ENCODE results near the gene UGT8. TPM values are rescaled to one million over a fixed set of nuclear protein-coding genes. Genes with fewer than 3 reads are reported as not detected.
"Not testable (repeated sequence)": the region's sequence is repeated elsewhere in the genome, so short reads cannot be mapped to it uniquely, and the experiment has no call there.

UGT8 gene
- 17.2 and 47.0 TPM in 2 replicates for total RNA-seq

- DNase-seq (ENCODE audit: low read depth): no peak
These were observed at the start of gene UGT8 for GRCh38 chr4:114598191-114599121. Gene UGT8 (plus strand): TSS chr4:114598807. CDS start chr4:114622881, 24,074 bp downstream.

GRCh38 chr4:114549638-114550037 is 49.0 kb upstream of the UGT8 start:
- DNase-seq (ENCODE audit: low read depth): peak; percentile 3

GRCh38 chr4:114558446-114559020 is 40.1 kb upstream of the UGT8 start:
- DNase-seq (ENCODE audit: low read depth): no peak

GRCh38 chr4:114561590-114561989 is 37.0 kb upstream of the UGT8 start:
- peak; percentile 30 for DNase-seq (ENCODE audit: low read depth)

- no peak for DNase-seq (ENCODE audit: low read depth)
These were observed 36.3 kb upstream of the UGT8 start for GRCh38 chr4:114562176-114562904.

- peak; percentile 92 for DNase-seq (ENCODE audit: low read depth)
These were observed 34.9 kb upstream of the UGT8 start for GRCh38 chr4:114563536-114564315.

- DNase-seq (ENCODE audit: low read depth): no peak
These were observed 21.2 kb upstream of the UGT8 start for GRCh38 chr4:114577386-114577785.

- no peak for DNase-seq (ENCODE audit: low read depth)
These were observed 16.0 kb upstream of the UGT8 start for GRCh38 chr4:114582621-114583020.

- no peak for DNase-seq (ENCODE audit: low read depth)
These were observed 10.3 kb upstream of the UGT8 start for GRCh38 chr4:114588305-114588704.

GRCh38 chr4:114590360-114590759 is 8.2 kb upstream of the UGT8 start:
- DNase-seq (ENCODE audit: low read depth): not testable (repeated sequence)

- DNase-seq (ENCODE audit: low read depth): no peak
These were observed 5.1 kb upstream of the UGT8 start for GRCh38 chr4:114593526-114593925.

- no peak for DNase-seq (ENCODE audit: low read depth)
These were observed 3.4 kb upstream of the UGT8 start for GRCh38 chr4:114595207-114595606.

GRCh38 chr4:114595921-114596320 is 2.7 kb upstream of the UGT8 start:
- DNase-seq (ENCODE audit: low read depth): no peak

- DNase-seq (ENCODE audit: low read depth): peak; percentile 32
These were observed 1.0 kb upstream of the UGT8 start for GRCh38 chr4:114597410-114598115.

GRCh38 chr4:114599231-114599902 is 760 bp downstream of the UGT8 start:
- peak; percentile 29 for DNase-seq (ENCODE audit: low read depth)

- DNase-seq (ENCODE audit: low read depth): no peak
These were observed 1.4 kb downstream of the UGT8 start for GRCh38 chr4:114599903-114600552.

- no peak for DNase-seq (ENCODE audit: low read depth)
These were observed 2.1 kb downstream of the UGT8 start for GRCh38 chr4:114600672-114601071.

GRCh38 chr4:114601304-114602052 is 2.9 kb downstream of the UGT8 start:
- DNase-seq (ENCODE audit: low read depth): no peak

- no peak for DNase-seq (ENCODE audit: low read depth)
These were observed 4.9 kb downstream of the UGT8 start for GRCh38 chr4:114603497-114603896.
